Right renal pelvis (tissue), 4 donors: ENCODE results near the gene ATG10. TPM values are rescaled to one million over a fixed set of nuclear protein-coding genes. Genes with fewer than 3 reads are reported as not detected.
"Not testable (repeated sequence)": the region's sequence is repeated elsewhere in the genome, so short reads cannot be mapped to it uniquely, and the experiment has no call there.

Experiments used
- DNase-seq, 4 donors: peaks; one replicate each; pipeline ENCODE4 v3.0.0-alpha.2; 2013; ENCODE audit warnings: low read depth in 4 of 4, low spot score in 3 of 4, missing footprints in 1 of 4
- polyA plus RNA-seq, 4 donors: library from polyadenylated mRNA; unstranded; fragments of 120-200 nt; gene quantifications; one replicate each; pipeline ENCODE4 v1.2.1, GENCODE V29; 2013; ENCODE audit not compliant: insufficient read length in 4 of 4

ATG10 gene
- polyA plus RNA-seq: 10 to 100 TPM; 11.2 to 17.1 (median 12.7) TPM

DNA sequence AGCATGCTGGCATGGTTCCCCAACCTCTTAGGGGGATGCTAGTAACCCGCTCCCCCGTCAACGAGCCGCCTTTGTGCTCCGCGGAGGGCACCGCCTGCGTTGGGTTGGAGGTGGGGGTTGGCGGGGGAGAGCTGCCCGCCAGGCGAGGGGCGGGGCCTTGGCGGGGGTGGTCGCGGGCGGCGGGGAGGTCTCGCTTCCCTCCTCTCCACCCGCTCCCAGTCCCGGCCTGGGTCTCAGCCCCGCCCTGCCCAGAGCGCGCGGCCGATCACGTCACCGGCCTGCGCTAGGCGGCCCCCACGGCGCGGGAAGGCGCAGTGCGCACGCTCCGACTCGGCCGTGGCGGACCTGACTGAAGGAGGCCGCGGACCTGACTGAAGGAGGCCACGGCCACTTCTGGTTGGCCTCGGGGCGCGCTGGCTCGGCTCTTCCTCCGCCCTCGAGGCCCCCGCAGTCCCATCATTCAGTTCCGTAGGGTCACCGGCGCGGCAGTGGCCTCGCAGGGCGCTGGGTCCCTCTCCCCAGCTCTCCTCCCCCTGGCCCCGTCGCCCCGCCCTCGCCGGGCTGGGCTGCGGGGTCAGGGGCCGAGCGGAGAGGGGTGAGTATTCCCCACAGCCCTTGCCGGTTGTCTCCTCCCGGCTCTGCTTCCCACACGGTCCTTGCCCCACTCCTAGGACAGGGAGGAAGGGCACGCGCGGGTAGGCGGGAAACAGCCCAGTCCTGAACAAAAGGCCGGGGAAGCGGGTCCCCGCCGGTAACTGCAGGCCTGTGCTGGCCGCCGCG is at the start of gene ATG10:
Gene ATG10, plus strand, starts transcription at position 312 of the 780 bp plus-strand sequence. CDS start 15,548 bp downstream, outside the sequence.
- DNase-seq: peak; percentile 88 to 91 (median 90)

DNA sequence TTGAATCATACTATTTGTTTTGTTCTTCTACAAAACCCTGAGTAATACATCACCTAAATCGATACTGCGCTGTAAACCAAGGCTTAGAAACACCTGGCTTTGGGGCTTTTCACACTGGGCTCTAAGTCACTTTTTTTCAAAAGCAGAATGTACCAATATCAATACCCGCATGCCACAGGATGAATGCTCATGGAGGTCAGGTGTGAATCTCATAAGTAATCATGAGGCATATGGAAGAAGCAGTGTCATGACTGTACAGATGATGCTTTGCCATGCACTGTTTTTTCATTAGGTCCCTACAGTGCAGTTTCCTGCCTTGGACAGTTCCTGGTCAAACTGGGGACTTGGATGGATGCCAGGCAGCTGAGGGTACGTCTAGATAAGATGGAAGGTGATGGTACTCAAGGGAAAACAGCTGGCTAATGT is 49.0 kb upstream of the ATG10 start:
- no peak for DNase-seq

DNA sequence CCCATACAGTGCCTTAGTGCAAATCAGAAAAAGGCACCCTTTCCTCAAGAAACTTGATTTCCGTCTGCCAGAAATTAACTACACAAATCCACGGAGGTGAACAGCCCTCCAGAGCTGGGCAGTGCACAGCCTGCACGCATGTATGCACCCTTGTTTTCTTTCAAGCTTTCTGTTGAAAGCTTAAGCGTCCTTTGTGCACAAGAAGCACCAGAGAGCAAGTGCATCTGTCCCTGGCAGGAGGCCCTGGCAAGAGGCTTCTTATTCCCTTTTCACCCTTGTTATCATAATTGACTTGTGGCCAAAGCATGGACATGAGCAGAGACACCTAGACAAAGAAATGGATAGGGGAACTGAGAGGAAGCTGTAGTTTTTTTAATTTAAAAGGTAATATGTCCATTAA is 47.4 kb upstream of the ATG10 start:
- DNase-seq: no peak

GRCh38 chr5:81925009-81925408 is 46.8 kb upstream of the ATG10 start:
- DNase-seq: no peak

GRCh38 chr5:81925981-81926380 is 45.8 kb upstream of the ATG10 start:
- no peak for DNase-seq

GRCh38 chr5:81936066-81936465 is 35.8 kb upstream of the ATG10 start:
- peak in 2 of 4 donors; percentile 8 to 9 for DNase-seq

GRCh38 chr5:81936750-81937149 is 35.1 kb upstream of the ATG10 start:
- DNase-seq: no peak

GRCh38 chr5:81942746-81943145 is 29.1 kb upstream of the ATG10 start:
- DNase-seq: no peak

DNA sequence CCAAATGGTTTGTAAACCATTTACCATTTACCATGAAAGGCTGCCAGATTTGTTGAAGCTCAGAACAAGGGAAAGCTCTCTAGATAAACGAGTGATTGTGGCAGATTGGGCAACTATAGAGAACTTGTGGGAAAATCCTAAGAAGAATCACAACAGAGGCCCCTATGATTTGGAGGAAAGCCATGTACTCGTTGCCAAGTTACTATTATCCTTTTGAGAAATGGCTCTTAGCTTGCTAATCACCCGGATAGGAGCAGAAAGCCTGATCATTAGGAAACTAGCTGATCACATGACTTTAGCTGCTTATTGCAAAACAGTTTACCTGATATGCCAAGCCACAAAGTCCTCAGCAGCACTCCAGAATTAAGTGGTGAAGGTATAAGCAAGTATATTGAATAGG is 23.5 kb upstream of the ATG10 start:
- no peak for DNase-seq

GRCh38 chr5:81949462-81949861 is 22.4 kb upstream of the ATG10 start:
- no peak for DNase-seq

- DNase-seq: no peak
These were observed 20.8 kb upstream of the ATG10 start for GRCh38 chr5:81950996-81951395.

DNA sequence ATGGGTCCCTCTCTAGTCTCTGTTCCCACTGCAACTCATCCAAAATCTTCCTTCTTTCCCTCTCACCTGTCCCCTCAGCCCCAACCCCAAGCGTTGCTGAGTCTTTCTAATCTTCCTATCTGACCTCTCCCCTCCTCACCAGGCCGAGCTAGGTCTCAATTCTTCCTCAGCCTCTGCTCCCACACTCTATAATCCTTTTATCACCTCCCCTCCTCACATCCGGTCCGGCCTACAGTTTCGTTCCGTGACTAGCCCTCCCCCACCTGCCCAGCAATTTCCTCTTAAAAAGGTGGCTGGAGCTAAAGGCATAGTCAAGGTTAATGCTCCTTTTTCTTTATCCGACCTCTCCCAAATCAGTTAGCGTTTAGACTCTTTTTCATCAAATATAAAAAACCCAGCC is 17.0 kb upstream of the ATG10 start:
- not testable (repeated sequence) for DNase-seq

DNA sequence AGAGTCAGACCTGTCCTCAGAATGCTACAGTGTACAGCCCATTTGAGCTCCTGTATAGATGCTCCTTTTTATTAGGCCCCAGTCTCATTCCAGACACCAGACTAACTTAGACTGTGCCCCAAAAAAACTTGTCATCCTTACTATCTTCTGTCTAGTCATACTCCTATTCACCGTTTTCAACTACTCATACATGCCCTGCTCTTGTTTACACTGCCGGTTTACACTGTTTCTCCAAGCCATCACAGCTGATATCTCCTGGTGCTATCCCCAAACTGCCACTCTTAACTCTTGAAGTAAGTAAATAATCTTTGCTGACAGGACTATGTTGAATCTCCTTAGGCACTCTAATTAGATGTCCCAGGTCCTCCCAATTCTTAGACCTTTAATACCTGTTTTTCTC is 13.7 kb upstream of the ATG10 start:
- not testable (repeated sequence) for DNase-seq

DNA sequence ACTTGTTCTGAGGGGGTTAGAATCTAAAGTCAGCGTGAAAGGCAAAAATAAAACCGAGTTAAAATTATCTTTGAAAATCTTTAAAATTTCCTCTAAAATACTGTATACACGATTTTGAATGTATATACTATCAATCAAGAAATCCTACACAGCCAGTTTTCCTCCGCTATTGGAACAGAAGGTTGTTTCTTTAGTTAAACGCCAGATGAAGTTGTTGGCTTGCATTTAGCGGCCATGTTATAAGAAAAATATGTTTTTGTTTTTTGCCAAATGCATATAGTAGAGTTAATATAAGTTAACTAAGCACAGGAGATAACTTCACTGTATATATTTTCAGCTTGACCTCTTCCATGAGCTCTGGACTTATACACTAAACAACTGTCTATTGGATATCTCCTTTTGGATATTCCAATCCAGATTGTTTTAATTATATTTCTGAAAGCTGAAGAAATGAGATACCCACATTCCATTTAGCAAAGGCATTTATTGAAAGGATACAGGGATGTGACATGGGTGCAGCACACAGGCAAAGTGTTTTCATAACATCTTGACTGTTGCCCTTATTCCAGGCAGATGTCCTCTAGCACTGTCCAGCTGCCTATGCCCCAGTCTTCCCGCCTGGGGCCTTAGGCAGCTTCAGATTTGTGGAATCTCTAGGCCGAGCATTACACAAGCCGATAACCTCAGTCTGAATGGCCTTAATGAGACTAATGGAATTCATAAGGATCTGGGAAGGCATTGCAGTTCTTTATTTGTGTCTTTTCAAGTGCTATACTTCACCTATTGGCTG is 10.0 kb upstream of the ATG10 start:
- DNase-seq: no peak

DNA sequence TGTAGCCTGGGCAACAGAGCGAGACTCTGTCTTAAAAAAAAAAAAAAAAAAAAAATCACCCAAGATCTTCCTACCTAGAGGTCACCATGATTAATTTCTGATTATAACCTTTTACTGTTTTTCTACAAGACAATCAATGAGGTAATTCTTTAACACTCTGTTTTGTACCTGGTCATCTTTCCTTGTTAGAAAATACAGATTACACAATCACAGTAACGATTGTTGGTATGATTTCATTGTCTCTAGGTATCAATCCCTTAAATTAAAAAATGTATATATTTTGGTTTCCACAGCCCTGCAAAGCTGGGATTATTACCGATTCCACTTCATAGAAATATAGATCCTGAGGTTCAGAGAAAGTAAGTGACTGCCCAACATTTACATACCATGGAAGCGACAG is 8.3 kb upstream of the ATG10 start:
- DNase-seq: no peak

DNA sequence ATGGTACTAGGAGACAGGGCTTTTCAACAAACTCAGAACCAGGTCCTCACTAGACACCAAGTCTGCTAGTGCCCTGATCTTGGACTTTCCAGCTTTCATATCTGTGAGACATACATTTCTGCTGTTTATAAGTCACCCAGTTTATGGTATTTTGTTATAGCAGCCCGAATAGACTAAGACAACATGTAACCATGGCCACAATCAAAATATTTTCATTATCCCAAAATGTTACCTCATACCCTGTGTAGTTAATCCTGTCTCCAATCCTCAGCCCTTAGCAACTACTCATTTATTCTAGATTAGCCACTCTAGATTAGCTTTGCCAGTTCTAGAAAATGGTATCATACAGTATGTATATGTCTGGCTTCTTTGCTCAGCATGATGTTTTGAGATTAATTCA is 6.3 kb upstream of the ATG10 start:
- DNase-seq: no peak

GRCh38 chr5:81969226-81969625 is 2.6 kb upstream of the ATG10 start:
- no peak for DNase-seq

- DNase-seq: no peak
These were observed 1.9 kb upstream of the ATG10 start for GRCh38 chr5:81969912-81970311.

GRCh38 chr5:81971111-81971711 is 612 bp upstream of the ATG10 start:
- peak in 2 of 4 donors; percentile 18 to 27 for DNase-seq

DNA sequence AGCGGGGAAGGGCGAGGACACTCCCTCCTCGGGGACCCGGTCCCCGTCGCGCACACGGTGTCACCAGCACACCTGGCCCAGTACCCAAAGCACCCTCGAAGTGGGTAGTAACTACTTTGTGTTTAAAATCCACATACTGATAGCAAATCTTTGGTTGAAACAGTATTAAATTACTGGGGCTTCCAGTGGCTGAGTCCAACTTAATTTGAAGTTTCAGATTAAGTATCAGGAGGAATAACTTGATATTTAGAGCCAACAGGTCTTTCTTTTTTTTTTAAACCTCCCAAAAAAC is 615 bp downstream of the ATG10 start:
- no peak for DNase-seq

GRCh38 chr5:81980160-81980559 is 8.3 kb downstream of the ATG10 start:
- no peak for DNase-seq
